KMS-11 (cell line): ENCODE results near the gene DDX47.

ENCODE experiments used
- H2AFZ ChIP-seq: fragments of 200-600 bp; sonication (generic); 2 replicates; pipeline ENCODE4 v1.6.1; 2016; ENCODE audit warnings: antibody characterized with exemption, mixed run types, low read depth
- H3K27ac ChIP-seq: fragments of 200-600 bp; sonication (generic); 2 replicates; pipeline ENCODE4 v1.6.1; 2016; ENCODE audit warnings: mild to moderate bottlenecking, mixed run types
- H3K27me3 ChIP-seq: fragments of 200-600 bp; sonication (generic); 2 replicates; pipeline ENCODE4 v1.6.1; 2017; ENCODE audit warnings: mild to moderate bottlenecking, low read depth, mixed run types, moderate library complexity; ENCODE audit not compliant: insufficient read depth
- H3K36me3 ChIP-seq: fragments of 200-600 bp; sonication (generic); 2 replicates; pipeline ENCODE4 v1.6.1; 2017; ENCODE audit warnings: mild to moderate bottlenecking, mixed run types; ENCODE audit not compliant: insufficient read depth
- H3K4me1 ChIP-seq: fragments of 200-600 bp; sonication (generic); 2 replicates; pipeline ENCODE4 v1.6.1; 2016; ENCODE audit warnings: mild to moderate bottlenecking, low read depth, mixed run types; ENCODE audit not compliant: poor library complexity, severe bottlenecking
- H3K4me2 ChIP-seq: fragments of 200-600 bp; sonication (generic); 2 replicates; pipeline ENCODE4 v1.7.0; 2016; ENCODE audit warnings: mild to moderate bottlenecking, mixed run types
- H3K4me3 ChIP-seq: fragments of 200-600 bp; sonication (generic); IDR thresholded peaks from 2 replicates; pipeline ENCODE4 v1.6.1; 2017; ENCODE audit warnings: low read depth, low read length, mixed read lengths; ENCODE audit not compliant: insufficient read depth
- H3K79me2 ChIP-seq: fragments of 200-600 bp; sonication (generic); 2 replicates; pipeline ENCODE4 v1.6.1; 2016; ENCODE audit warnings: low read depth, mixed run types; ENCODE audit not compliant: insufficient read depth
- H3K9ac ChIP-seq: fragments of 200-600 bp; sonication (generic); 2 replicates; pipeline ENCODE4 v1.6.1; 2016; ENCODE audit warnings: mild to moderate bottlenecking, mixed run types
- H4K20me1 ChIP-seq: fragments of 200-600 bp; sonication (generic); 2 replicates; pipeline ENCODE4 v1.6.1; 2016; ENCODE audit warnings: mild to moderate bottlenecking, mixed run types; ENCODE audit not compliant: insufficient read depth
- TF ChIP-seq, protein P1 (sequence below): fragments of 200-600 bp; sonication (generic); conservative IDR thresholded peaks from 2 replicates; pipeline ENCODE4 v1.6.1; 2017; ENCODE audit warnings: low read depth, mild to moderate bottlenecking, antibody characterized with exemption, low read length, moderate library complexity, mixed read lengths

The DDX47 gene

DNA sequence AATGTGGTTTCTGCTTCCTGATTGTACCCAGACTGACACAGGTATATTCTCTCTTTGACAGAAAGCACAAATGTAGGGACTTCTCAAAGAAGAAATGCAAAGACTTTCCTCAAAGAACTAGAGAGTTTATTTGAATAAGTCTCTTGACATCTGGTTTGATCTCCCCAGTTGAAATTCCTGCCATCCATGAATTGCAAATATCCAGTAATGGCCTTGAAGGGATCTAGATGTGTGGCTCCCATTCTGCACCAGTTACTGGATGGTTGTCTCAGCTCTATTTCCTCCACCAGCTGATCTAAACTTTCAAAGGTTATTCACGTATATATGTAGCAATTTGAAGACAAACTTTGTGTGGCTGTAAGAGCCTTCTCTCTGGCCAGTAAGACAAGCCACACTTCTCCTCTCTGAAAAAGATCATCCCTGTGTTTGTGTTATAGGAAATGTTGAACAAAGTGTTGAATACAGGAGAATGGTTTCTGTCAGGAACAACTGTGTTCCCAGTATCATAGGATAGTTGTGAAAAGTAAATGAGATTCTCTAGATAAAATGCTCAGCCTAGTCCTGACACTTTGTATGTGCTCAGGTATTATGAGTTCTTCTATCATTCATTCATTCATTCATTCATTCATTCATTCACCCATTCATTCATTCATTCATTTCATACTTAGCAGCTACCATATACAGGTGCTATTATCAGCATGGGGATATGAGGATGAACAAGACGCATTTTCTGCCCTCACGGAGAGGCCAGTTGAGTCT lies 55.5 kb downstream of the DDX47 start:
- no peak overlapping the region for H3K4me3 ChIP-seq
- TF ChIP-seq, protein P1, sequence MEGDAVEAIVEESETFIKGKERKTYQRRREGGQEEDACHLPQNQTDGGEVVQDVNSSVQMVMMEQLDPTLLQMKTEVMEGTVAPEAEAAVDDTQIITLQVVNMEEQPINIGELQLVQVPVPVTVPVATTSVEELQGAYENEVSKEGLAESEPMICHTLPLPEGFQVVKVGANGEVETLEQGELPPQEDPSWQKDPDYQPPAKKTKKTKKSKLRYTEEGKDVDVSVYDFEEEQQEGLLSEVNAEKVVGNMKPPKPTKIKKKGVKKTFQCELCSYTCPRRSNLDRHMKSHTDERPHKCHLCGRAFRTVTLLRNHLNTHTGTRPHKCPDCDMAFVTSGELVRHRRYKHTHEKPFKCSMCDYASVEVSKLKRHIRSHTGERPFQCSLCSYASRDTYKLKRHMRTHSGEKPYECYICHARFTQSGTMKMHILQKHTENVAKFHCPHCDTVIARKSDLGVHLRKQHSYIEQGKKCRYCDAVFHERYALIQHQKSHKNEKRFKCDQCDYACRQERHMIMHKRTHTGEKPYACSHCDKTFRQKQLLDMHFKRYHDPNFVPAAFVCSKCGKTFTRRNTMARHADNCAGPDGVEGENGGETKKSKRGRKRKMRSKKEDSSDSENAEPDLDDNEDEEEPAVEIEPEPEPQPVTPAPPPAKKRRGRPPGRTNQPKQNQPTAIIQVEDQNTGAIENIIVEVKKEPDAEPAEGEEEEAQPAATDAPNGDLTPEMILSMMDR: no peak
- no peak overlapping the region for H3K9ac ChIP-seq
- no peak overlapping the region for H3K27ac ChIP-seq
- no peaks in the 10 kb centered on the region for H3K79me2 ChIP-seq
- no peaks in the 10 kb centered on the region for H3K4me1 ChIP-seq
- H2AFZ ChIP-seq: no peak overlapping the region
- no peaks in the 10 kb centered on the region for H3K27me3 ChIP-seq
- no peaks in the 10 kb centered on the region for H4K20me1 ChIP-seq
- no peak overlapping the region for H3K4me2 ChIP-seq
- no peaks in the 10 kb centered on the region for H3K36me3 ChIP-seq

DNA sequence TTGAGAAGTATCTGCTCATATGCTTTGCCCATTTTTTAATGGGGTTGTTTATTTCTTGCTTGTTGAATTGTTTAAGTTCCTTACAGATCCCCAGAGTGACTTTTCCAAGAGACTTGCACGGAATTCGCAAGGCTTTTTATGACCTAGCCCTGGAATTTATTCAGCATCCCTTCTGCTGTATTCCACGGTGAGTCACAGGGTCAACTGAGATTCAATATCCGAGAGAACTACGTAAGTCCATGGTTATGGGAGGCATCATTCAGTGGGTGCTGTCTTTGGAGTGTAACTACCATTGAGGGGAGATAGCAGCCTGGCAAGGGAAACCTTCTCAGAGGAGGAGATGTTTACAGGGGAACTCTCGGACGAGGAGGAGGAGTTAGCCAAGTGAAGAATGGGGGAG lies 57.3 kb downstream of the DDX47 start:
- H3K27me3 ChIP-seq: no peaks in the 10 kb centered on the region
- TF ChIP-seq, protein P1: no peak
- no peaks in the 10 kb centered on the region for H4K20me1 ChIP-seq
- no peak overlapping the region for H3K4me3 ChIP-seq
- H3K36me3 ChIP-seq: no peaks in the 10 kb centered on the region
- no peaks in the 10 kb centered on the region for H3K79me2 ChIP-seq
- H3K4me2 ChIP-seq: no peak overlapping the region
- no peaks in the 10 kb centered on the region for H3K4me1 ChIP-seq
- H3K9ac ChIP-seq: no peak overlapping the region
- no peak overlapping the region for H3K27ac ChIP-seq
- H2AFZ ChIP-seq: no peak overlapping the region

DNA sequence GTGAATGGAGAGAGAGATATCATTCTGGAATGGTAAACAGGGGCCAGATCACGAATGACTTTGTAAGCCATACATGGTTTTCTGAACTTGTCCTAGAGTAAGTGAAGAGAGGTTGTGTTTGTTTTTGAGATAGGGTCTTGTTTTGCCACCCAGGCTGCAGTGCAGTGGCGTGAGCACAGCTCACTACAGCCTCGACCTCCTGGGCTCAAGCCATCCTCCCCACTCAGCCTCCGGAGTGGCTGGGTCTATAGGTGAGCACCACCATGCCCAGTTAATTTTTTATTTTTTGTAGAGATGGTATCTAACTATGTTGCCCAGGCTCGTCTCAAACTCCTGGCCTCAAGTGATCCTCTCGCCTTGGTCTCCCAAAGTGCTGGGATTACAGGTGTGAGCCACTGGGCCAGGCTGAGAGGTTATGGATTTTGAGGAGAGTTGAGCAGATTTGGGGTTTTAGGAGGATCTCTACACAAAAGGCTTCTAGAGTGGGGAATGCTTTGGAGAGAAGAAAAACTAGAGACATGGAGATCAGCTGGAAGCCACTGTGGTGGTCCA lies 58.5 kb downstream of the DDX47 start:
- Histone ChIP-seq H3K27me3 (no peaks in the 10 kb centered on the region), H3K36me3 (no peaks in the 10 kb centered on the region), H3K79me2 (no peaks in the 10 kb centered on the region), H2AFZ (no peak overlapping the region), H3K4me2 (no peak overlapping the region), H3K27ac (no peak overlapping the region), H3K4me3 (no peak overlapping the region), H4K20me1 (no peaks in the 10 kb centered on the region), H3K4me1 (no peaks in the 10 kb centered on the region), H3K9ac (no peak overlapping the region)
- TF ChIP-seq, protein P1: no peak

DNA sequence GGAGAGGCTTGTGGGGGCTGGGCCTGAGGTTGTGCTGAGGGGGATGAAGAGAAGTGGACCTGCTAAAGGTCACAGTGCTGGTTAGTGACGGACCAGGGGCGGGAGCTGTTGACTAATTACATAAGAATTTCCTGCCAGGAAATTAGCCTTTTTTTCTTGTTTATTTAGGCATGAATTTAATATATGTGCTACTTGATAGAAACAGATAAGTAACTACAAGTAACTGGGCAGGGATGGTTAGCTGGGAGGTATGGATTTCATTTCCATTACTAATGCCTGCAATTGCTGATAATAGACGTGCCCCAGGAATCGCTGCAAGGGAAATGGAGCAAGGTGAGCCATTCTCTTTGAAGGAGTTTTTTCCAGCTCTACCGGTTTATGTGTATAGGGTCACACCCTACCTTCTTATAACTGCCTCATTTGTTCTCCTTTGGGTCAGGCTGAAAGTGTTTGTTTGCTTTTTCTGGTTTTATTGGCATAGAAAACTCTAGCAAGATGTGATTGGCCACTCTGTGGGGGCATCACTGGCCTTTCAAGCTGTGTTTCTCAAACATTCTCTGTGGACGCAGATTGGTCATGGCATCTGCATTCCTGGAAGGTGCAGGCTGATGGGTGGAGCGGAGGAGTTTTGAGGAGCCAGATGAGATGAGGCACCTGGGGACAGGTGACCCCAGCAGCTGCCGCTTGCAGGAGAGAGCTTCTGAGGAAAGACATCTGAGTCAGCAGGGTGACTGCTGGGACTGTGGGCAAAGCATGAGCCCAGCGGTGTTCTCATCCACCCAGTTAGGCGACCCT lies 59.2 kb downstream of the DDX47 start:
- no peaks in the 10 kb centered on the region for H3K36me3 ChIP-seq
- TF ChIP-seq, protein P1: no peak
- H3K4me3 ChIP-seq: no peak overlapping the region
- H3K4me2 ChIP-seq: no peak overlapping the region
- no peaks in the 10 kb centered on the region for H3K4me1 ChIP-seq
- H3K27me3 ChIP-seq: no peaks in the 10 kb centered on the region
- no peaks in the 10 kb centered on the region for H3K79me2 ChIP-seq
- H3K27ac ChIP-seq: no peak overlapping the region
- H3K9ac ChIP-seq: no peak overlapping the region
- no peaks in the 10 kb centered on the region for H4K20me1 ChIP-seq
- H2AFZ ChIP-seq: no peak overlapping the region
